ENCODE measurements around the gene CDC26.

DNA sequence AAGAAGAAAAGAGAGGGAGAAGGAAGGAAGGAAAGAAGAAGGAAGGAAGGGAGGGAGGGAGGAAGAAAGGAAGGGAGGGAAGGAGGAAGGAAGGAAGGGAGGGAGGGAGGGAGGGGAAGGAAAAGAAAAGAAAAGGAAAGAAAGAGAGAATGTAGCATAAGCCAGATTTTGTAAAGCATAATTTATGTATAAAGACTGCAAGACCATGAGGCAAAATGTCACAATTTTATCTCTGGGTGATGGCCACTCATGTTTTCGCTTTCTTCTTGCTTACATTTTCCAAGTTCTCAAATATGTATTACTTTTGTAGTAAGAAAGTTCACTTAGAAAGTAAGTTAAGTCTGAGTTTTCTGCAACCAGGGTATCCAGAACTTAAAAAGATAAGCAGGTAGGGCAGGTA, 31.2 kb upstream of the CDC26 start:
- TF ChIP-seq EZH2 (IDR thresholded peaks at IDR 0.05; ENCODE audit: insufficient read depth, poor library complexity, severe bottlenecking) (no peak), EZH2phosphoT487 (IDR thresholded peaks at IDR 0.05; ENCODE audit: insufficient read depth, low read depth) (no peak)
